CD4-positive, alpha-beta memory T cell (primary cell): ENCODE results near the gene SMG9. TPM values are rescaled to one million over a fixed set of nuclear protein-coding genes. Genes with fewer than 3 reads are reported as not detected.

Experiments
- CTCF ChIA-PET: fragments of 350-600 bp; sonication (Branson Sonifier 250); formaldehyde crosslinking; loops from one replicate; lab custom pipeline; 2021; ENCODE audit warnings: inconsistent platforms; ENCODE audit not compliant: partially characterized antibody; lab: Charles Lee
- POLR2A ChIA-PET: fragments of 350-600 bp; sonication (Branson Sonifier 250); formaldehyde crosslinking; loops from one replicate; lab custom pipeline; 2021; ENCODE audit not compliant: partially characterized antibody; lab: Charles Lee
- DNase-seq, 5 donors: peaks; one replicate each; pipeline versions ENCODE4 v3.0.0 to v3.0.0-alpha.2; 2020 to 2022; ENCODE audit warnings: mixed read lengths in 1 of 5
- H3K27ac ChIP-seq: one replicate; pipeline ENCODE4 v1.7.0; 2013; ENCODE audit warnings: low read depth, low read length
- H3K27me3 ChIP-seq: 2 replicates; pipeline ENCODE4 v1.7.0; 2013; ENCODE audit warnings: mild to moderate bottlenecking, low read length, moderate library complexity; ENCODE audit not compliant: insufficient read depth
- H3K36me3 ChIP-seq: 2 replicates; pipeline ENCODE4 v1.7.0; 2013; ENCODE audit warnings: mild to moderate bottlenecking, low read length, moderate library complexity; ENCODE audit not compliant: insufficient read depth
- H3K4me1 ChIP-seq: 2 replicates; pipeline ENCODE4 v1.7.0; 2013; ENCODE audit warnings: mild to moderate bottlenecking, low read length, moderate library complexity; ENCODE audit not compliant: insufficient read depth
- H3K4me3 ChIP-seq, 2 donors: one replicate each; pipeline ENCODE4 v1.7.0; 2013; ENCODE audit warnings: low read length in 2 of 2, mild to moderate bottlenecking in 1 of 2
- H3K9me3 ChIP-seq, 2 donors: one replicate each; pipeline ENCODE4 v1.7.0; 2013; ENCODE audit warnings: low read length in 2 of 2, control low read depth in 1 of 2; ENCODE audit not compliant: control insufficient read depth in 1 of 2
- H3K27ac Mint-ChIP-seq, 7 donors: one replicate each; pipeline ENCODE4 v1.8.0; 2020 to 2021; ENCODE audit warnings: mixed read lengths in 7 of 7, mild to moderate bottlenecking in 6 of 7, inconsistent platforms in 3 of 7, moderate library complexity in 3 of 7
- H3K27me3 Mint-ChIP-seq, 2 donors: one replicate each; pipeline ENCODE4 v1.8.0; 2020 to 2021; ENCODE audit warnings: mixed read lengths in 2 of 2
- H3K36me3 Mint-ChIP-seq, 2 donors: one replicate each; pipeline ENCODE4 v1.8.0; 2020 to 2021; ENCODE audit warnings: mixed read lengths in 2 of 2, inconsistent platforms in 1 of 2, mild to moderate bottlenecking in 1 of 2
- H3K4me1 Mint-ChIP-seq, 4 donors: one replicate each; pipeline ENCODE4 v1.8.0; 2020 to 2021; ENCODE audit warnings: mixed read lengths in 4 of 4, mild to moderate bottlenecking in 1 of 4
- H3K4me3 Mint-ChIP-seq, 8 donors: one replicate each; pipeline ENCODE4 v1.8.0; 2020 to 2021; ENCODE audit warnings: mixed read lengths in 8 of 8, mild to moderate bottlenecking in 7 of 8, moderate library complexity in 6 of 8, inconsistent platforms in 3 of 8
- H3K9me3 Mint-ChIP-seq, 8 donors: one replicate each; pipeline ENCODE4 v1.8.0; 2020 to 2021; ENCODE audit warnings: mixed read lengths in 8 of 8, mild to moderate bottlenecking in 5 of 8, inconsistent platforms in 3 of 8, moderate library complexity in 1 of 8
- intact Hi-C: fragments of 100-400 bp; cut with micrococcal nuclease; formaldehyde crosslinking; loops from one replicate; pipeline ENCODE4 v1.15.1; 2023
- polyA plus RNA-seq, 2 donors: library from polyadenylated mRNA; unstranded; fragments of 300-500 nt; fragmentation: Illumina TruSeq; gene quantifications; one replicate each; pipeline ENCODE4 v1.2.3, GENCODE V29; 2021
- total RNA-seq, 2 experiments: library from RNA; stranded (reverse); gene quantifications; one replicate each; pipeline ENCODE4 v1.2.3, GENCODE V29; 2021

The SMG9 gene
- total and polyA plus RNA-seq, 4 experiments from 2014 or later, result 3.8 to 57.9 (median 35.6) TPM

GRCh38 chr19:43725468-43725867 lies 29.3 kb downstream of the SMG9 start:
- no peak for DNase-seq
- POLR2A ChIA-PET, result interaction anchor here (1.0 kb wide), 1 partner anchor 12 kb away, joined by 3 read pairs; no protein-coding TSS in a partner anchor
- Histone ChIP-seq H3K36me3 (peaks cover 14% of the 10 kb centered on the region), H3K9me3 (no peaks in the 10 kb centered on the region), H3K4me1 (no peaks in the 10 kb centered on the region), H3K27ac (no peak overlapping the region), H3K4me3 (no peak overlapping the region), H3K27me3 (no peaks in the 10 kb centered on the region)
- Mint-ChIP-seq H3K4me3 (no peak overlapping the region), H3K36me3 (peaks cover 22 to 24% of the 10 kb centered on the region in 2 donors), H3K27ac (peak overlapping the region in 2 of 7 donors; percentile 5 to 27), H3K27me3 (no peaks in the 10 kb centered on the region), H3K9me3 (no peaks in the 10 kb centered on the region), H3K4me1 (peaks cover 0 to 3% (median under 1%) of the 10 kb centered on the region in 4 donors)
- intact Hi-C loops, result no loop called here
- CTCF ChIA-PET, result interaction anchor here (1.3 kb wide), 1 partner anchor 57 kb away, joined by 3 read pairs; no protein-coding TSS in a partner anchor

- Mint-ChIP-seq H3K27ac (peak overlapping the region in 2 of 7 donors; percentile 25 to 35), H3K9me3 (no peaks in the 10 kb centered on the region), H3K27me3 (no peaks in the 10 kb centered on the region), H3K4me3 (no peak overlapping the region), H3K36me3 (peaks cover 19% of the 10 kb centered on the region in 2 donors), H3K4me1 (peaks cover 0 to 3% (median 0%) of the 10 kb centered on the region in 4 donors)
- intact Hi-C loops, result no loop called here
- Histone ChIP-seq H3K27me3 (no peaks in the 10 kb centered on the region), H3K27ac (no peak overlapping the region), H3K4me1 (no peaks in the 10 kb centered on the region), H3K4me3 (no peak overlapping the region), H3K36me3 (peaks cover 11% of the 10 kb centered on the region), H3K9me3 (no peaks in the 10 kb centered on the region)
- DNase-seq, result no peak
- CTCF ChIA-PET, result no interaction called here
- POLR2A ChIA-PET, result interaction anchor here (1.0 kb wide), 1 partner anchor 12 kb away, joined by 3 read pairs; no protein-coding TSS in a partner anchor
Observed at GRCh38 chr19:43724896-43725295, 29.9 kb downstream of the SMG9 start.

- Mint-ChIP-seq H3K4me3 (no peak overlapping the region), H3K4me1 (peaks cover 0 to 3% (median 0%) of the 10 kb centered on the region in 4 donors), H3K27me3 (no peaks in the 10 kb centered on the region), H3K36me3 (peaks cover 8 to 9% of the 10 kb centered on the region in 2 donors), H3K9me3 (no peaks in the 10 kb centered on the region), H3K27ac (no peak overlapping the region)
- Histone ChIP-seq H3K27ac (no peak overlapping the region), H3K36me3 (peaks cover 3% of the 10 kb centered on the region), H3K4me3 (no peak overlapping the region), H3K9me3 (no peaks in the 10 kb centered on the region), H3K4me1 (no peaks in the 10 kb centered on the region), H3K27me3 (no peaks in the 10 kb centered on the region)
- DNase-seq, result no peak
- intact Hi-C loops, result no loop called here
- ChIA-PET CTCF (interaction anchor here (1.5 kb wide), 1 partner anchor 55 kb away, joined by 3 read pairs; no protein-coding TSS in a partner anchor), POLR2A (no interaction called here)
Observed at GRCh38 chr19:43723588-43723987, 31.2 kb downstream of the SMG9 start.

GRCh38 chr19:43721469-43722048 lies 33.2 kb downstream of the SMG9 start:
- H3K4me3 ChIP-seq, result no peak overlapping the region
- POLR2A ChIA-PET, result no interaction called here
- H3K27me3 Mint-ChIP-seq, result no peaks in the 10 kb centered on the region
- H3K27me3 ChIP-seq, result no peaks in the 10 kb centered on the region
- H3K4me3 Mint-ChIP-seq, result no peak overlapping the region
- no peaks in the 10 kb centered on the region for H3K9me3 Mint-ChIP-seq
- CTCF ChIA-PET, result interaction anchor here (0.9 kb wide), 1 partner anchor 24 kb away, joined by 4 read pairs; no protein-coding TSS in a partner anchor
- peaks cover 0 to 3% (median 0%) of the 10 kb centered on the region in 4 donors for H3K4me1 Mint-ChIP-seq
- H3K36me3 Mint-ChIP-seq, result no peaks in the 10 kb centered on the region
- no peak overlapping the region for H3K27ac ChIP-seq
- H3K27ac Mint-ChIP-seq, result peak overlapping the region in 1 of 7 donors; percentile 36
- no peaks in the 10 kb centered on the region for H3K9me3 ChIP-seq
- H3K36me3 ChIP-seq, result no peaks in the 10 kb centered on the region
- intact Hi-C loops, result no loop called here
- no peaks in the 10 kb centered on the region for H3K4me1 ChIP-seq
- no peak for DNase-seq

GRCh38 chr19:43720936-43721335 lies 33.8 kb downstream of the SMG9 start:
- DNase-seq, result no peak
- Histone ChIP-seq H3K27ac (no peak overlapping the region), H3K27me3 (no peaks in the 10 kb centered on the region), H3K36me3 (no peaks in the 10 kb centered on the region), H3K4me3 (no peak overlapping the region), H3K4me1 (no peaks in the 10 kb centered on the region), H3K9me3 (no peaks in the 10 kb centered on the region)
- Mint-ChIP-seq H3K27me3 (no peaks in the 10 kb centered on the region), H3K36me3 (no peaks in the 10 kb centered on the region), H3K4me1 (peaks cover 0 to 3% (median 0%) of the 10 kb centered on the region in 4 donors), H3K27ac (peak overlapping the region in 1 of 7 donors; percentile 73), H3K9me3 (no peaks in the 10 kb centered on the region), H3K4me3 (no peak overlapping the region)
- intact Hi-C loops, result no loop called here
- ChIA-PET POLR2A (no interaction called here), CTCF (no interaction called here)

- H3K4me3 ChIP-seq, result no peak overlapping the region
- intact Hi-C loops, result no loop called here
- H3K4me1 ChIP-seq, result no peaks in the 10 kb centered on the region
- no peaks in the 10 kb centered on the region for H3K4me1 Mint-ChIP-seq
- no peak overlapping the region for H3K27ac Mint-ChIP-seq
- H3K27me3 ChIP-seq, result no peaks in the 10 kb centered on the region
- H3K36me3 Mint-ChIP-seq, result no peaks in the 10 kb centered on the region
- H3K4me3 Mint-ChIP-seq, result no peak overlapping the region
- H3K27me3 Mint-ChIP-seq, result peaks cover 0 to 2% of the 10 kb centered on the region in 2 donors
- H3K27ac ChIP-seq, result no peak overlapping the region
- H3K9me3 ChIP-seq, result no peaks in the 10 kb centered on the region
- H3K9me3 Mint-ChIP-seq, result no peaks in the 10 kb centered on the region
- no peak for DNase-seq
- ChIA-PET POLR2A (no interaction called here), CTCF (no interaction called here)
- no peaks in the 10 kb centered on the region for H3K36me3 ChIP-seq
Observed at GRCh38 chr19:43719918-43720317, 34.8 kb downstream of the SMG9 start.

GRCh38 chr19:43719378-43719868 lies 35.3 kb downstream of the SMG9 start:
- H3K4me1 ChIP-seq, result no peaks in the 10 kb centered on the region
- no peak overlapping the region for H3K4me3 ChIP-seq
- CTCF ChIA-PET, result no interaction called here
- Mint-ChIP-seq H3K4me1 (no peaks in the 10 kb centered on the region), H3K9me3 (no peaks in the 10 kb centered on the region), H3K4me3 (no peak overlapping the region), H3K27ac (no peak overlapping the region), H3K36me3 (no peaks in the 10 kb centered on the region), H3K27me3 (peaks cover 2 to 5% of the 10 kb centered on the region in 2 donors)
- H3K27ac ChIP-seq, result no peak overlapping the region
- no peaks in the 10 kb centered on the region for H3K36me3 ChIP-seq
- no peaks in the 10 kb centered on the region for H3K9me3 ChIP-seq
- no peaks in the 10 kb centered on the region for H3K27me3 ChIP-seq
- intact Hi-C loops, result no loop called here
- no peak for DNase-seq
- POLR2A ChIA-PET, result no interaction called here
